Calu3 (cell line): ENCODE measurements around the gene ARHGAP24. TPM values are rescaled to one million over a fixed set of nuclear protein-coding genes. Genes with fewer than 3 reads are reported as not detected.

Experiments
- BruUV-seq: library from RNA; stranded (reverse); fragments of 400-500 nt; replicated peaks from 2 replicates; lab custom pipeline; 2021; lab: Mats Ljungman, UMichigan
- CTCF ChIA-PET: fragments of 300-600 bp; sonication (Branson Sonifier 250); formaldehyde crosslinking; loops from one replicate; lab custom pipeline; 2022; ENCODE audit warnings: antibody characterized with exemption; lab: Charles Lee
- DNase-seq: peaks from one replicate; pipeline ENCODE4 v3.0.0; 2022
- H3K27ac Mint-ChIP-seq: one replicate; pipeline ENCODE4 v1.8.0; 2022; ENCODE audit warnings: mixed read lengths; ENCODE audit not compliant: unreplicated experiment
- H3K27me3 Mint-ChIP-seq: one replicate; pipeline ENCODE4 v1.8.0; 2022; ENCODE audit warnings: mixed read lengths; ENCODE audit not compliant: unreplicated experiment
- H3K36me3 Mint-ChIP-seq: one replicate; pipeline ENCODE4 v1.8.0; 2022; ENCODE audit warnings: mild to moderate bottlenecking, moderate library complexity, mixed read lengths; ENCODE audit not compliant: insufficient read depth, unreplicated experiment
- H3K4me1 Mint-ChIP-seq: one replicate; pipeline ENCODE4 v1.8.0; 2022; ENCODE audit warnings: mild to moderate bottlenecking, low read depth, mixed read lengths; ENCODE audit not compliant: unreplicated experiment
- H3K4me3 Mint-ChIP-seq: one replicate; pipeline ENCODE4 v1.8.0; 2022; ENCODE audit warnings: mild to moderate bottlenecking, low read depth, moderate library complexity, mixed read lengths; ENCODE audit not compliant: unreplicated experiment
- H3K9me3 Mint-ChIP-seq: one replicate; pipeline ENCODE4 v1.8.0; 2022; ENCODE audit warnings: low read depth, mixed read lengths; ENCODE audit not compliant: unreplicated experiment
- intact Hi-C: fragments of 100-400 bp; cut with micrococcal nuclease; formaldehyde crosslinking; loops from one replicate; pipeline ENCODE4 v1.10.0; 2022; ENCODE audit not compliant: unreplicated experiment
- total RNA-seq: library from RNA; stranded (reverse); gene quantifications from 2 replicates; pipeline ENCODE4 v1.2.3, GENCODE V29; 2022
- TF ChIP-seq, protein P1 (sequence below): fragments of 200-600 bp; IDR thresholded peaks from one replicate; pipeline ENCODE4 v1.8.0; 2022; ENCODE audit warnings: antibody characterized with exemption; ENCODE audit not compliant: unreplicated experiment

Gene ARHGAP24
- total RNA-seq, 1 experiment from 2014 or later: 10.2 TPM

DNA sequence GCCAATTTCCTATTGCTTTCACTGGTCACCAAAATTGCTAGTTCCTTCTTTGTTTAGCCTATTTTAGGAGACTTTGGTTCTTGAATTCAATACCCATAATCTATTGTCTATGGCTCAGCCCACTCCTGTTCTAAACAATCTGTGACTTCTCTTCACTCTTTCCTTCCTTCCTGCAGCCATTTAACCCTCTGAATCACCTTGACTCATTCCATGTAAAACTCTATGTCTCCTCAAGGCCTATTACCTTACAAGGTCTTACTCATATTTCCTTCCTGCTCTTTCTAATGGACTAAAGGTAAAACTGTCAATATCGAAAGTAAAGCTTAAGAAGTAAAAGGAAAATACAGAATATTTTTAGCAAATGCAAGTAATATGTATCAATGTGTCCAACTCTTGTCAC lies 301.6 kb downstream of the ARHGAP24 start:
- CTCF ChIA-PET: interaction anchor here (0.7 kb wide), 1 partner anchor 50 kb away, joined by 3 read pairs; no protein-coding TSS in a partner anchor
- Mint-ChIP-seq H3K4me3 (no peak overlapping the region), H3K9me3 (peaks cover 3% of the 10 kb centered on the region), H3K36me3 (no peaks in the 10 kb centered on the region), H3K27ac (peak overlapping the region; percentile 28), H3K27me3 (no peaks in the 10 kb centered on the region), H3K4me1 (peaks cover 22% of the 10 kb centered on the region)
- no peak for DNase-seq
- BruUV-seq: no TSS peak
- intact Hi-C loops: no loop called here
- TF ChIP-seq, protein P1, sequence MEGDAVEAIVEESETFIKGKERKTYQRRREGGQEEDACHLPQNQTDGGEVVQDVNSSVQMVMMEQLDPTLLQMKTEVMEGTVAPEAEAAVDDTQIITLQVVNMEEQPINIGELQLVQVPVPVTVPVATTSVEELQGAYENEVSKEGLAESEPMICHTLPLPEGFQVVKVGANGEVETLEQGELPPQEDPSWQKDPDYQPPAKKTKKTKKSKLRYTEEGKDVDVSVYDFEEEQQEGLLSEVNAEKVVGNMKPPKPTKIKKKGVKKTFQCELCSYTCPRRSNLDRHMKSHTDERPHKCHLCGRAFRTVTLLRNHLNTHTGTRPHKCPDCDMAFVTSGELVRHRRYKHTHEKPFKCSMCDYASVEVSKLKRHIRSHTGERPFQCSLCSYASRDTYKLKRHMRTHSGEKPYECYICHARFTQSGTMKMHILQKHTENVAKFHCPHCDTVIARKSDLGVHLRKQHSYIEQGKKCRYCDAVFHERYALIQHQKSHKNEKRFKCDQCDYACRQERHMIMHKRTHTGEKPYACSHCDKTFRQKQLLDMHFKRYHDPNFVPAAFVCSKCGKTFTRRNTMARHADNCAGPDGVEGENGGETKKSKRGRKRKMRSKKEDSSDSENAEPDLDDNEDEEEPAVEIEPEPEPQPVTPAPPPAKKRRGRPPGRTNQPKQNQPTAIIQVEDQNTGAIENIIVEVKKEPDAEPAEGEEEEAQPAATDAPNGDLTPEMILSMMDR: no peak

DNA sequence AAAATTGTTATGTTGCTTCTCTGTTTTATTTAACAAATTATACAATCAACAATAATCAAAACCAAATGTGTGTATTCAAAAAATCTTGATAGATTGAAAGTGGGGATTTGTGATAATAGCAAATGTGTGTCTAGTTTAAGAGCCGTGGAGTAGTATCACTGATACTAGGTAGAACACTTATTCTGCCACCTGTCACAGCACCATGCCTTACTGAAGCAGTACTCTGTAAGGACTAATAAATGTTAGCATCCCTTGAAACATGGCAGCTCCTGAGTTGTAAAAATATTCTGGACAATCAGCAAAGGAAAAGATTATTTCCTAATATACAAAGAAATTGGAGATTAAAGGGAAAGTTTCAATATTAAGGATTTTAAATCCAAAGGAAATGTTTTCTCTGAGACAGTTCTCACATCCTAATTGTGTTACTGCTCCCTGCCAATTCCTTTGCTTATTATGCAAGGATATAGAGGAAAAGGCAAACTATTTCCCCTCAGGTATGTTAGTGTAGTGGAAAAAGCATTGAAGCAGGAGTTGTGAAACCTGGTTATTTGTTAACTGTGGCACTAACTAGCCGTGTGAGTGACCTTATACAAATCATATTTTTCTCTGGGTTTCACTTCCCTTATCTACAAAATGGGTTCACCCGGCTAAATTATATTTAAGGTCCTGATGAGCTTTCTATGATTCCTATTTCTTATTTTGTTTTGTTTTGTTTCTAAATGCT lies 303.1 kb downstream of the ARHGAP24 start:
- H3K27ac Mint-ChIP-seq: peak overlapping the region; percentile 75
- intact Hi-C loops: no loop called here
- TF ChIP-seq, protein P1: no peak
- peaks cover 3% of the 10 kb centered on the region for H3K9me3 Mint-ChIP-seq
- CTCF ChIA-PET: interaction anchor here (1.1 to 1.5 kb wide), 2 partner anchors 14 to 19 kb away, joined by 3 to 6 read pairs; no protein-coding TSS in a partner anchor
- no TSS peak for BruUV-seq
- H3K27me3 Mint-ChIP-seq: no peaks in the 10 kb centered on the region
- H3K4me1 Mint-ChIP-seq: peaks cover 22% of the 10 kb centered on the region
- H3K36me3 Mint-ChIP-seq: no peaks in the 10 kb centered on the region
- H3K4me3 Mint-ChIP-seq: no peak overlapping the region
- DNase-seq: no peak

DNA sequence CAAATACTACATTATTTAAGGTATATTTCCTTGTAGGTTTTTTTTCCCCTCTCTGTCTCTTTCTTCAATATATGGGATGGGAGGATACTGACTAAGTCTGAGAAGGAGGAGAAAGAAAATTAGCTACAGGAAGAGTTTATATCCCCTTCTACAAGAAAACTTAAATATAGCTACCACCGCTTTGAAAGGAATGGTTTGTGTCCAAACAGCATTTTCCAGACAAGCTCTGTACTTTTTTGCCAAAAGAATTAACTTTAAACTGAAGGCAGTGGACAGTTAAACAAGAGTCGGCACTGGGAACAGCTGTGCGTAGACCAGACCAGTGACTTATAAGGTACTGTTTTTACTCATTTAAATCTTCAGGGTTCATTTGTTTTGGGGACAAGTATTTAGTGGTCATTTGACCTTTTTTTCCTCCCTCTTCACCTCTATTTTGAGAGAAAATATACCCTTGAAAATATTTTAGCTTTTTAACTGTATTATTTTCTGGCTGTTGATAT lies 303.7 kb downstream of the ARHGAP24 start:
- Mint-ChIP-seq H3K36me3 (no peaks in the 10 kb centered on the region), H3K4me1 (peaks cover 25% of the 10 kb centered on the region), H3K4me3 (no peak overlapping the region), H3K27ac (peak overlapping the region; percentile 75), H3K9me3 (peaks cover 3% of the 10 kb centered on the region), H3K27me3 (no peaks in the 10 kb centered on the region)
- TF ChIP-seq, protein P1: no peak
- intact Hi-C loops: no loop called here
- no TSS peak for BruUV-seq
- DNase-seq: no peak
- CTCF ChIA-PET: interaction anchor here (1.1 to 1.5 kb wide), 2 partner anchors 13 to 18 kb away, joined by 3 to 6 read pairs; no protein-coding TSS in a partner anchor

DNA sequence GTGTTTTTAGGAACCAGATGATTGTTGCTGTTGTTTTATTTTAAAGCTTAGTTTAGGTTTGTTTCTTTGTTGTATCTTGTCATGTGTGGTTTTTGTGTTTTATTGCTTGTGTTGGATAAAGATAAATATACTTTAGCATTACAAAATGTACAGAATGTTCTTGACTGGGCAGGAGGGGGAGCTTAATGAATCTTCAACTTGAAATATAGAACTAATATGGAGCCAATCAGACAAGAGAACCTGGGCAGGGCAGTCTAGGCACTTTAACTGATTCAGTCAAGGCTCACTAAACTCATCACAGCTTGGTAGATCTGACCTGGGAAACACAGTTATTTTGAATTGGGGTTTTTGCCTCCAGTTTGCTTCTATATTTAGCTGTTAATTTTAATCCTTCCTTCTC lies 304.2 kb downstream of the ARHGAP24 start:
- CTCF ChIA-PET: interaction anchor here (1.5 kb wide), 1 partner anchor 18 kb away, joined by 6 read pairs; no protein-coding TSS in a partner anchor
- Mint-ChIP-seq H3K36me3 (no peaks in the 10 kb centered on the region), H3K27ac (no peak overlapping the region), H3K4me3 (no peak overlapping the region), H3K27me3 (no peaks in the 10 kb centered on the region), H3K9me3 (peaks cover 3% of the 10 kb centered on the region), H3K4me1 (peaks cover 30% of the 10 kb centered on the region)
- intact Hi-C loops: no loop called here
- TF ChIP-seq, protein P1: no peak
- no TSS peak for BruUV-seq
- no peak for DNase-seq
